Anterior cingulate cortex (tissue), 58 donors: Measurements from ENCODE around the gene ALKBH3.

ENCODE experiments used
- DNase-seq, 58 donors: peaks; one replicate each; lab custom pipeline; 2025; lab: John Stamatoyannopoulos, UW

The ALKBH3 gene

GRCh38 chr11:43920598-43921419, 40.2 kb downstream of the ALKBH3 start:
- DNase-seq, result no peak

- no peak for DNase-seq
Measured at GRCh38 chr11:43921561-43922294, 41.1 kb downstream of the ALKBH3 start.

- DNase-seq, result no peak
Measured at GRCh38 chr11:43922295-43922648, 41.6 kb downstream of the ALKBH3 start.

GRCh38 chr11:43922744-43923405, 42.2 kb downstream of the ALKBH3 start:
- DNase-seq, result peak in 2 of 58 donors; percentile 19 to 36

GRCh38 chr11:43923406-43924111, 42.9 kb downstream of the ALKBH3 start:
- peak in 41 of 58 donors; percentile 18 to 80 (median 50) for DNase-seq

- DNase-seq, result no peak
Measured at GRCh38 chr11:43924112-43924855, 43.7 kb downstream of the ALKBH3 start.

GRCh38 chr11:43925063-43925931, 44.7 kb downstream of the ALKBH3 start:
- DNase-seq, result no peak

- DNase-seq, result no peak
Measured at GRCh38 chr11:43925932-43926505, 45.4 kb downstream of the ALKBH3 start.

GRCh38 chr11:43927070-43927469, 46.4 kb downstream of the ALKBH3 start:
- no peak for DNase-seq

- DNase-seq, result no peak
Measured at GRCh38 chr11:43927925-43928707, 47.5 kb downstream of the ALKBH3 start.

GRCh38 chr11:43928721-43929120, 48.1 kb downstream of the ALKBH3 start:
- DNase-seq, result no peak

- DNase-seq, result no peak
Measured at GRCh38 chr11:43930868-43931716, 50.5 kb downstream of the ALKBH3 start.

GRCh38 chr11:43931717-43932039, 51.0 kb downstream of the ALKBH3 start:
- no peak for DNase-seq

GRCh38 chr11:43933226-43933607, 52.6 kb downstream of the ALKBH3 start:
- DNase-seq, result no peak

GRCh38 chr11:43933608-43934551, 53.2 kb downstream of the ALKBH3 start:
- peak in 12 of 58 donors; percentile 23 to 47 (median 31) for DNase-seq
